GM10266 (cell line): ENCODE results near the gene PCGF6.

Experiments used
- DNase-seq: peaks from one replicate; pipeline ENCODE4 v3.0.0; 2012; ENCODE audit errors: extremely low spot score
- TF ChIP-seq, protein P1 (sequence below): IDR thresholded peaks from 2 replicates; pipeline ENCODE4 v1.5.1; 2012; ENCODE audit warnings: mild to moderate bottlenecking, low read depth; ENCODE audit not compliant: control insufficient read depth, insufficient read depth; ENCODE audit errors: missing control alignments

PCGF6 gene

DNA sequence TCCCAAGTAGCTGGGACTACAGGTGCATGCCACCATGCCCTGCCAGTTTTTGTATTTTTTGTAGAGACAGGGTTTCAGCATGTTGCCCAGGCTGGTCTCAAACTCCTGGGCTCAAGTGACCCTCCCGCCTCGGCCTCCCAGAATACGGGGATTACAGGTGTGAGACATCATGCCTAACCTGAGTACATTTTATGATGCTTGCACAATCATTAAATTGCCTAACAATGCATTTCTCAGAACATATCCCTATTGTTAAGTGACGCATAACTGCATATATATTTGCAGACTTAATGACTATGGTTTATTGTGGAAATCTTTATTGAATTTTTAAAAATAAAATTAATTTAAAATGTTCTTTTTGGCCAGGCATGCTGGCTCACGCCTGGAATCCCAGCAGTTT lies 43.3 kb downstream of the PCGF6 start:
- TF ChIP-seq, protein P1, sequence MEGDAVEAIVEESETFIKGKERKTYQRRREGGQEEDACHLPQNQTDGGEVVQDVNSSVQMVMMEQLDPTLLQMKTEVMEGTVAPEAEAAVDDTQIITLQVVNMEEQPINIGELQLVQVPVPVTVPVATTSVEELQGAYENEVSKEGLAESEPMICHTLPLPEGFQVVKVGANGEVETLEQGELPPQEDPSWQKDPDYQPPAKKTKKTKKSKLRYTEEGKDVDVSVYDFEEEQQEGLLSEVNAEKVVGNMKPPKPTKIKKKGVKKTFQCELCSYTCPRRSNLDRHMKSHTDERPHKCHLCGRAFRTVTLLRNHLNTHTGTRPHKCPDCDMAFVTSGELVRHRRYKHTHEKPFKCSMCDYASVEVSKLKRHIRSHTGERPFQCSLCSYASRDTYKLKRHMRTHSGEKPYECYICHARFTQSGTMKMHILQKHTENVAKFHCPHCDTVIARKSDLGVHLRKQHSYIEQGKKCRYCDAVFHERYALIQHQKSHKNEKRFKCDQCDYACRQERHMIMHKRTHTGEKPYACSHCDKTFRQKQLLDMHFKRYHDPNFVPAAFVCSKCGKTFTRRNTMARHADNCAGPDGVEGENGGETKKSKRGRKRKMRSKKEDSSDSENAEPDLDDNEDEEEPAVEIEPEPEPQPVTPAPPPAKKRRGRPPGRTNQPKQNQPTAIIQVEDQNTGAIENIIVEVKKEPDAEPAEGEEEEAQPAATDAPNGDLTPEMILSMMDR, result no peak
- DNase-seq, result no peak

DNA sequence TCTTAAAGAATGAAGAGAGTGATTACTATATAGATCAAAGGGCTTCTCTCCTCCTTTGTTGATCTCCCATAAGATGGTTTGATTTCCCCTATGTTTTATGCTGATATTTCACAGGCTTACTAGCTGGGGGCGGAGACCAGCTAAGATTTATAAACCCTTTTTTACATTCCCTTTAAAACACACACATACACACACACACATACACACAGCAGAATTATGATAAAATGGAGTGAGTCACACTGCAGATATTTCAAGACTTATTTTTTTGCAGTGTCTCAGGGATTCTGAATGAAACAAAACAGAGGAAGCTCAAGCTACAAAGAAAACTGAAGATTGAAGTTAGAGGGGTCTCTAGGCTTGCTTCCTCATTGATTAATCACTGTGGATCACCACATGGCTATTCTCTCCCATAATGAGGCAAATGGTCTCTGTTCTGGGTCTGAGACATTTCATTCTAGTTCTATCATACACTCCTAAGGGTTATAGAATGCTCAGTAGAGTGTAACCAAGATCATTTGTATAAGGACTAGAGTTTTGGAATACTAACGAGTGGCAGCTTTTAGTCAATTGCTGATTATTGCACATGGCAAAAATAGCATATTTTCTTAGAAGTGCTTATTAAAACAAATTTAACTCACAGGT lies 55.4 kb downstream of the PCGF6 start:
- no peak for DNase-seq
- TF ChIP-seq, protein P1, result no peak

DNA sequence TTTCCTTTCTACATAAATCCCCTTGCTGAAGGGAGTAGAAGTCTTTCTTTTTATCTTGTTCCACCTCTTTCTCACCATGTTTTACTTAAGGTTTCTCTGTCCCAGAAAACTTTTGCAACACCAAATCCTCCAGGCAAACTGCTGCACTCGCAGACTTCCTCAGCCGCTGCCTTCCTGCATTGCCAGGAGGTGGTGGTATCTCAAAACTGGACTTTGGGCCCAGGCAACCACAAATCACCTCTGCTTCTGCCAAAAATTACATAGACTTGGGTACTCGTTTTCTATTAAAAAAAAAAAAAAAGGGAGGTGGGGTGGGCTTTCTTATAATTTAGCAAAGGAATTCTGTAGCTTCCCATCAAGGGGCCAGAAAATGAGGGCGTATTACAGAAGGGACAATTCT lies 59.4 kb downstream of the PCGF6 start:
- TF ChIP-seq, protein P1, result no peak
- DNase-seq, result no peak

DNA sequence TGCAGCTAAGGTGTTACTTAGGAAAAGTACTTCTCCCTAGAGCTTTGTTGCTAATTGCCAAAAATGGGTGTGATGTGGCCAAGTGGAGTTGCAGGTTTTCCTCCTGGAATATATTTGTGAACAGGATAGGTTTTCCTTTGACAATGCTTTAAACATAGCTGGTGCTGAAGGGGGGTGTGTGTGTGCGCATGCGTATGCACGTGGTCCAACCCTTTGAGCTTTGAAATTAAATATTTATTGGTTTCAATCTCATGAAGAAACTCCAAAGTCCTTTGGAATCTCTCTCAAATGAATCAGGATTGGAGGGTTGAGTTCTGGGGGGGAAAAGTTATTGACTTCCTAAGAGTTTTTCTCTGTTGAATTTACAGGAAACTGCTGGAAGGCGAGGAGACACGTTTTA lies 62.9 kb downstream of the PCGF6 start:
- TF ChIP-seq, protein P1, result no peak

DNA sequence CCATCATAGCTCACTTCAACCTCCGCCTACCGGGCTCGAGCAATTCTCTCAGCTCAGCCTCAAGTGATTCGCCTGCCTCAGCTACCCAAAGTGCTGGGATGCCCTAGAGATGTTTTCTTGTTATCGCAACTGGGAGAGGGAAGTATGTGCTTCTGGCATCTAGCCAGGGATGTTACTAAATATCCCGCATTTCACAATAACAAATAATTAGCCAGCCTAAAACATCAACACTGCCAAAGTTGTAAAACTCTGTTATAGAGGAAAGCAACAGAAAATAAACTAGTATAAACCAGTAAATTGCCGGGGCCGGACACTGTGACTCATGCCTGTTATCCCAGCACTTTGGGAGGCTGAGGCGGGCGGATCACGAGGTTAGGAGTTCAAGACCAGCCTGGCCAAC lies 66.8 kb downstream of the PCGF6 start:
- TF ChIP-seq, protein P1, result no peak
- DNase-seq, result no peak

More for the DNA sequence above, 62.9 kb downstream of the PCGF6 start:
- no peak for DNase-seq

DNA sequence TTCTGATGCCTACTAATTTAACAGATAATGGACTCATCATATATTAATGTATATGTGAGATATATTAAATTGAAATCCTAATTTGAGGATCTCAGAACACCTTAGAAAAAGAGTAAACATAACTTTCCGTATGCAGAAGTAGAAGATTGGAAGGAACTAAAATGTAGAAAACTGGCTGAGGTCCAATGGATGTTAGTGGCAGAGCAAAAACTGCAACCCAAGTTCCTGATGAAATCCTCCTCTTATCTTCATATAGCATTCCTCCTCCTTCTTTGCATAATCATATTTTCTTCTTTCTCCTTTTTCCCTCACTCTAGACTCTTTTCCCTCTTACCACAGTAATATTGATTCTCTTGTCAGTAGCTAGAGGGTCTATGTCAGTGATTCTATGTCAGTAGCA lies 68.0 kb downstream of the PCGF6 start:
- TF ChIP-seq, protein P1, result no peak
- no peak for DNase-seq

DNA sequence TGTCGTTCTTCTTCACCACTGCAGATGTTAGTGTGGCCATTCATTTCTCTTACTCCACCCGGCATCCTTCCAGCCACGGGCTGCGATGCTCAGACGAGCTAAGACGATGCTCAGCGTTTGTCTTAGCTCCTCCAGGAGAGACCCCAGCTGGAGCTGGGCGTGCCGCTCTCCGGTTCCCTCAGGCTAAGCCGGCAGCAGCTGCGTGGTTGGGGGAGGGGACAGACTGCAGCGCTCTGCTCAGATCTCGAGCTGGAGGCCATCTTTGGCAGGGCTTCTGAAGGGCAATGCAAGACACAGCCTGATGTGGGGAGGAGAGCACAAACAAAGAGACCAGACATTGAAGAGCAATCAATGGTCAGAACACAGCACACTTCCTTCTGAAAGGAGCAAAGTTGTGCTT lies 69.2 kb downstream of the PCGF6 start:
- DNase-seq, result no peak
- TF ChIP-seq, protein P1, result no peak
